Stimulated activated CD4-positive, alpha-beta T cell treated with anti-CD3 and anti-CD28 coated beads, Interleukin-4, amount 100 ng/mL, for 1 hour (primary cell): ENCODE data around the gene TRIM60.
"Not testable (repeated sequence)": the region's sequence is repeated elsewhere in the genome, so short reads cannot be mapped to it uniquely, and the experiment has no call there.

Source experiments
- DNase-seq: peaks from one replicate; pipeline ENCODE4 v3.0.0-alpha.2; 2020

The TRIM60 gene

GRCh38 chr4:165031436-165032211 lies at the start of gene TRIM60:
TSS of gene TRIM60 (plus strand) at chr4:165031999. CDS start at chr4:165040073, 8,074 bp downstream.
- DNase-seq = no peak

- no peak for DNase-seq
These were observed 42.3 kb upstream of the TRIM60 start for GRCh38 chr4:164989471-164989870.

DNA sequence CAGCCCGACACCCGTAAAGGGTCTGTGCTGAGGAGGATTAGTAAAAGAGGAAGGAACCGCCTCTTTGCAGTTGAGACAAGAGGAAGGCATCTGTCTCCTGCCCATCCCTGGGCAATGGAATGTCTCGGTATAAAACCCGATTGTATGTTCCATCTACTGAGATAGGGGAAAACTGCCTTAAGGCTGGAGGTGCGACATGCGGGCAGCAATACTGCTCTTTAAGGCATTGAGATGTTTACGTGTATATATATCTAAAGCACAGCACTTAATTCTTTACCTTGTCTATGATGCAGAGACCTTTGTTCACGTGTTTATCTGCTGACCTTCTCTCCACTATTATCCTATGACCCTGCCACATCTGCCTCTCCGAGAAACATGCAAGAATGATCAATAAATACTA lies 41.0 kb upstream of the TRIM60 start:
- DNase-seq = not testable (repeated sequence)

GRCh38 chr4:164996123-164996522 lies 35.7 kb upstream of the TRIM60 start:
- DNase-seq = not testable (repeated sequence)

GRCh38 chr4:164997324-164997723 lies 34.5 kb upstream of the TRIM60 start:
- no peak for DNase-seq

- no peak for DNase-seq
These were observed 33.9 kb upstream of the TRIM60 start for GRCh38 chr4:164997941-164998340.

- not testable (repeated sequence) for DNase-seq
These were observed 33.2 kb upstream of the TRIM60 start for GRCh38 chr4:164998526-164999080.

DNA sequence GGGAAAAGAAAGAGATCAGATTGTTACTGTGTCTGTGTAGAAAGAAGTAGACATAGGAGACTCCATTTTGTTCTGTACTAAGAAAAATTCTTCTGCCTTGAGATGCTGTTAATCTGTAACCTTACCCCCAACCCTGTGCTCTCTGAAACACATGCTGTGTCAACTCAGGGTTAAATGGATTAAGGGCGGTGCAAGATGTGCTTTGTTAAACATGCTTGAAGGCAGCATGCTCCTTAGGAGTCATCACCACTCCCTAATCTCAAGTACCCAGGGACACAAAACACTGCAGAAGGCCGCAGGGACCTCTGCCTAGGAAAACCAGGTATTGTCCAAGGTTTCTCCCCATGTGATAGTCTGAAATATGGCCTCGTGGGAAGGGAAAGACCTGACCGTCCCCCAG lies 29.8 kb upstream of the TRIM60 start:
- not testable (repeated sequence) for DNase-seq

DNA sequence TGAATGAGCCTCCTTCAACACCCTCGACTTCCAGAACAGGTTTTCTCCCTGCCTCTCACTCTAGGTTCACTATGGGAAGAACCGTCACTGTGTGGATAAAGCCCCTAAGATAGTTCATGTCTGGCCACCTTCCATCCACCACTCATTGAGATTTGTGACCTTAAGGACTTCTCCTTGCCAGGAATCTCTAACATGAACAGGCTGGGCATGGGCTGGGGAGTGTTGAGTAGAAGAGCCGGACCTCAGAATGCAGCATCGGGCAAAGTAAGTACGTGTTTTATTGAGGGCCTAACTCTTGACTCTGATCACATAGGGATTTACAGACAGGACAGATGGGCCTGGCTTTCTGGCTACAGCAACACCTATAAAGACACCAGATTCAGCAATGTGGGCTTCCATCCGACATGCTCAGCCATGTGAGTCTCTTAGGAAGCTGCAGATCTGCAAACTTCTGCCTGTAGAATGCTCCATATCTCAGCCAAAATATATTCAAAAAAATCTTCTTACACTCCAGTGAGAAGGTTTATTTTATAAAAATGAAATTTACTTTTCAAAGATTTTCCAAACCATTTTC lies 26.4 kb upstream of the TRIM60 start:
- no peak for DNase-seq

- no peak for DNase-seq
These were observed 25.3 kb upstream of the TRIM60 start for GRCh38 chr4:165006456-165006855.

- no peak for DNase-seq
These were observed 24.9 kb upstream of the TRIM60 start for GRCh38 chr4:165006886-165007285.

DNA sequence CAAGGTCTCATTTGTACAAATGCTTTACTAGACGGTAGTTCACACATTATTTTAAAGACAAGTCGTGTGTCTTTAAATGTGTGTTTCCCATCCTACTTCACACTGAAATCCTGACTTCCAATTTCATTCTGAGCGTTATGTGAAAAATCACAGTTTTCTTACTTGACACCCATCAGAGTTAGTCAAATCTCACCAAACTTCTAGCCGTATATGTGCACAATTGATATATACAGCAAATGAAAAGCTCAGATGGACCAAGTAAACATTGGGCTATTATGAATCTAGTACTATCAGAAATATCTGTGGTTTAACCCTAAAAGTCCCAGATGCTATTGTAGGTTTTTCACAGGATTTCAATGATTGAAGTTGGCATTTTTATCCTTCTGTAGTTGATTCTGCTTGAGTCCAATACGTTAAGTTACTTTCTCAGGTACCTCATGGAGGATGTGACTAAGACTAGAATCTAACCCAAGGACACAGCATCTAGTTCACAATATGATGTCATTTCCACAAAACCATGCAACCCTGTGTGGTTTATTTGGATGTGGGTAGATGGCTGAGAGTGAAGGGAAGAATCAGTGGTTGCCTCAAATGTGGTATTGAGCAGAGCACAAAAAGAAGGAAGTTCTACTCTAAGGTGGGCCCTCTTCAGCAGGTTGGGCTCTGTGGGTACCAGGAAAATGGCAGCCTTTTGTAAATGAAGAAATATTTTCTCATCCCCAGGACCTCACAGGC lies 22.1 kb upstream of the TRIM60 start:
- no peak for DNase-seq

GRCh38 chr4:165010487-165010886 lies 21.3 kb upstream of the TRIM60 start:
- DNase-seq = no peak

DNA sequence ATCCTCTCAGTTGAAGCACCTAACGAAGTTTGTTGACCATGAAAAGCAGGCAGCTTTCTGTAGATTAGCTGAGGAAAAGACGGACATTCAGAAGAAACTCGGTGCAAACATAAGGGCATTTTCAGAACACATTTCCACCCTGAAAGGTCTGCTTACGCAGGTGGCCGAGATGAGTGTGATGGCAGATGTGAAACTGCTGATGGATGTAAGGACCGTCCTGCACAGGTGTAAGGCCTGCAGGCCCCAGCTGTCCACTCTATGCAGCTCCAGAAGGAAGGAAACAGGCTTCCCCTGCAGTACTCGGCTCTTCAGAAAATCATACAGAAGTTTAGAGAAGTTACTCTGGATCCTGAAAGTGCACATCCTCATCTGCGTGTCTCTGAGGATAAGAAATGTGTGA lies 20.8 kb upstream of the TRIM60 start:
- no peak for DNase-seq

DNA sequence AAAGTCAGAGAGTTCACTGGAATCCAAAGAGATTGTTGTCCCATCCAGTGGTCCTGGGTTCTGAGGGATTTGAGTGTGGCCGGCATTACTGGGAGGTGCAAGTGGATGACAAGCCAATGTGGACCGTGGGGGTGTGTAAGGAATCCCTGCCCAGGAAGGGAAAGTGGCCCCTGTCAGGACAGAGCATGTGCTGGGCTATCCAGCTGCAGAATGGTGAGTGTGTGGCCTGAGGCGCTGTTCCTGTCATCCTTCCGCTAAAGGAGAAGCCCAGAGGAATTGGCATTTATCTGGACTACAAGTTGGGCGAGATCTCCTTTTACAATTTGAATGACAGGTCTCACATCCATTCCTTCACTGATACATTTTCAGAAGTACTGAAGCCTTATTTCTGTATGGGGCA lies 20.4 kb upstream of the TRIM60 start:
- DNase-seq = no peak

GRCh38 chr4:165013691-165014090 lies 18.1 kb upstream of the TRIM60 start:
- no peak for DNase-seq

DNA sequence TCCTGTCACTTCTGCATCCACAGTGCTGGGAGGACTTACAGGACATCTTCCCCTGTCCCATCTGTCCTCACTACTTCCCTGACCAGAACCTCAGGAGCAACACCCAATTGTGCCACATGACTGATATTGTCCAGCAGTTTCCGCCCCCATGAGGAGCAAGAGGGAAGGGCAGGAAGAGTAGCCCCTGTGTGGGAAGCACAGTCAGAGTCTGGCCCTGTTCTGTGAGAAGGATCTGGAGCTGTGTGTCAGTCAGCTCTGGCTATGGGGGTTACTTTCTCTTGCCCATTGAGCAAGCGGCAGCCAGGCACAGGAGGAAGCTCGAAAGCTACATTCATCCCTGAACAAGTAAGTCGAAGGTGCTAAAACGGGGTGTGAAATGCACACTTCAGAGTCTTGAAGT lies 14.8 kb upstream of the TRIM60 start:
- no peak for DNase-seq

GRCh38 chr4:165019995-165020394 lies 11.8 kb upstream of the TRIM60 start:
- DNase-seq = not testable (repeated sequence)

- DNase-seq = not testable (repeated sequence)
These were observed 6.0 kb upstream of the TRIM60 start for GRCh38 chr4:165025782-165026181.

GRCh38 chr4:165027762-165028402 lies 3.9 kb upstream of the TRIM60 start:
- no peak for DNase-seq

- no peak for DNase-seq
These were observed 16.4 kb downstream of the TRIM60 start for GRCh38 chr4:165048170-165048569.

DNA sequence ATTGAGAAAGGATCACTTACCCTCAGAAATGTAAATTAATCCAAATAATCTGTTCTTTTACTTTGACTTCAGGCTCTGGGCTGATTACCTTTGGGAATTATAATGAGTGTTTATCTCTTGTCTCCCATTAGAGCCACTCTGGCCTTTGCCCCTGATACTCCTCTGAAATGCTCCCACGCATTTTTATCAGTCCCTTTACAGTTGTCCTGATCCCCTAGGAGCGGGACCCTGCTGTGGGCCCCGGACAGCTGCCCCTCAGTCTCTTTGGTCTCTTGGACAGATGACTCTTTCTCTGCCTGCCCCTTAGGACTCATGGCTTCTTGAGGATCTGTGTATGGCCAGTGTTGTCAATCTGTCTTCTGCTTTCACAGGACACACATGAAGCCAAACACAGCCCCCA lies 20.8 kb downstream of the TRIM60 start:
- no peak for DNase-seq

GRCh38 chr4:165053645-165054044 lies 21.8 kb downstream of the TRIM60 start, which contains the start of gene TRIM75:
TSS of gene TRIM75 (plus strand) at chr4:165053866. CDS start at chr4:165059148, 5,282 bp downstream.
- DNase-seq = no peak
